ENCODE data around the gene PFDN2.

The PFDN2 gene

DNA sequence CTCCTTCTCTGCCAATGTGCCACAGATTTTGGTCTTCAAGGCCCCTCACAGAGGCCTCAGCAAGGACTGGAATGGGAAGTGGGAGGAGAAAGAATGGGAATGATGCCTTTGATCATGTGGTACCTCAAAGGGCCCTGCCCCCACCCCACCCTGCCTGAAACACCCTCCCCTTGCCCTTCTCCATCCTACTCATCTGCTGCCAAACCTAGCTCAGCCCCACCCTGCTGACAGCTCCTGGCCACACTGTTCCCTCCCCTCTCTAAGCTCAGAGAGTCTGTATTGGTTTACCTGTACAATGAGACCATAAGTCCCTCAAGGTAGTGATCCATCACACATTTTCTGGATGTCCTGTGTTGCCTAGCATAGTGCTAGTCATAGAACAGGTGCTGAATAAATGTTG lies 41.4 kb downstream of the PFDN2 start:
- no peak for TF ChIP-seq CTCF (IDR thresholded peaks at IDR 0.05)
- no peak overlapping the region for H3K4me3 ChIP-seq
- H3K27ac ChIP-seq: no peak overlapping the region
- no peak for DNase-seq (ENCODE audit: low spot score)

- TF ChIP-seq CTCF (IDR thresholded peaks at IDR 0.05): no peak
- DNase-seq (ENCODE audit: low spot score): no peak
- H3K27ac ChIP-seq: no peak overlapping the region
- no peak overlapping the region for H3K4me3 ChIP-seq
These were observed 43.0 kb downstream of the PFDN2 start for GRCh38 chr1:161074676-161075368.

DNA sequence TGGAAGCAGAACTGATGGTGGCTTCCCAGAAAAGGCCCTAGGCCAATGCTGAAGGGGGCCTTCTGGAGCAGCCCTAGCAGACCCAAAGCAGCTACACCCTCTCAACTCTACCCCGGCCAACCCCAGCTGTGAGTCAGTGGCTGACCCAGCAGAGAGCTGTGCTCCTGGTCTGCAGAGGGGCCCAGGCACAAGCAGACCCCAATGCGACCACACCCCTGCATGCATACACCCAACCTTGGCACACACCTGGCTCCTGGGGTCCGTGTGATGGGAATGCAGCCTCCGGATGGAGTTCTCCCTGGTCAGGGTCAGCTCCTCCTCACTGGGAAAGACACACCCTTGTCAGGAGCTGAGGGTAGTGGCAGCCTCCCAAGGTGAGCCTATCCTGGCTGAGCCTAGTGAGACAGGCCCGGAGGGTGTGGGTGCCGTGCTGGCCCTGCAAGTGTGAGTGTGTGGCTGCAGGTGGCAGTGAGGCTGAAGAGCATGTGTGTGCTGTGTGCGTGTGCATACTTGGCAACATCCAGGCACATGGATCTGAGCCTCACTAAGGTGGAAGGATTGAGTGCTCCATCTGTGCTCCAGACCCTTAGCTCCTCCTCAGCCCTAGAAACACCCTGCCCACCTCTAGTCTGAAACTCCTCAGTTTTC lies 44.2 kb downstream of the PFDN2 start:
- TF ChIP-seq CTCF (IDR thresholded peaks at IDR 0.05): no peak
- H3K27ac ChIP-seq: no peak overlapping the region
- no peak for DNase-seq (ENCODE audit: low spot score)
- H3K4me3 ChIP-seq: no peak overlapping the region

GRCh38 chr1:161072751-161073449 lies 44.9 kb downstream of the PFDN2 start:
- DNase-seq (ENCODE audit: low spot score): no peak
- H3K4me3 ChIP-seq: no peak overlapping the region
- H3K27ac ChIP-seq: no peak overlapping the region
- TF ChIP-seq CTCF (IDR thresholded peaks at IDR 0.05): no peak

- TF ChIP-seq CTCF (IDR thresholded peaks at IDR 0.05): no peak
- no peak overlapping the region for H3K27ac ChIP-seq
- no peak for DNase-seq (ENCODE audit: low spot score)
These were observed 45.9 kb downstream of the PFDN2 start for GRCh38 chr1:161071886-161072371.

DNA sequence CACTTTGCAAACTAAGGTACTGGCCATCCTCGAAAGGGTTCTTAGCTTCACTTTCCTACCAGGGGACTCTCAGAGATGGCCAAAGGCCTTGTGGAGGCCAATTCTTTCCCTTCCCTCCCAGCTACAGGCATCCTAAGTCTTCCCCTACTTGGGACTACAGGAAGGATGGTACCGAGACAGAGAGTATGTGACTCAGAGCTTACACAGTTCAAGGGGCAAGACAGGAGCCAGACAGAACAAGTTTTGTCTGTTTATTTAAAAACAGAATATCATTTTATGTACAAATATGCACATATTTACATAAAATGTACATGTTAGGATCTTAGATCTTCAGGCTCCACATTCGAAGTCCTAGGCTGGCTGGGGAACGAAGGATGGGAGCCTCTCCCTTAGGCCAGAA lies 47.1 kb downstream of the PFDN2 start:
- Histone ChIP-seq H3K27ac (no peak overlapping the region), H3K4me3 (no peak overlapping the region)
- no peak for TF ChIP-seq CTCF (IDR thresholded peaks at IDR 0.05)
- DNase-seq (ENCODE audit: low spot score): no peak

More at GRCh38 chr1:161071886-161072371, 45.9 kb downstream of the PFDN2 start:
- H3K4me3 ChIP-seq: no peak overlapping the region
